MG63 (cell line): ENCODE measurements around the gene GRIPAP1. TPM values are rescaled to one million over a fixed set of nuclear protein-coding genes. Genes with fewer than 3 reads are reported as not detected.

ENCODE experiments used
- total RNA-seq: library from RNA; depleted of rRNA; stranded (reverse); fragments of >200 nt; shearing (Covaris generic); gene quantifications from 2 replicates; pipeline ENCODE4 v1.2.3, GENCODE V29; 2014; ENCODE audit warnings: low replicate concordance; rRNA removed

Gene GRIPAP1
- total RNA-seq, 1 experiment from 2014 or later: 15.7 TPM

Other genes with a start within 250 kb of the GRIPAP1 start
- not detected in 2 replicates for gene GLOD5, start 240.5 kb downstream of the GRIPAP1 start, total RNA-seq
- not detected in 2 replicates for gene GATA1, start 215.7 kb downstream of the GRIPAP1 start, total RNA-seq
- 16.1 and 46.1 TPM in 2 replicates for gene HDAC6, start 200.2 kb downstream of the GRIPAP1 start, total RNA-seq
- gene ERAS, start 175.8 kb downstream of the GRIPAP1 start, total RNA-seq: not detected in 2 replicates
- 0.72 and 6.1 TPM in 2 replicates for gene PCSK1N, start 166.7 kb downstream of the GRIPAP1 start, total RNA-seq
- 74.1 and 76.5 TPM in 2 replicates for gene TIMM17B, start 104.5 kb downstream of the GRIPAP1 start, total RNA-seq
- gene PQBP1, start 104.3 kb downstream of the GRIPAP1 start, total RNA-seq: 117 and 168 TPM in 2 replicates
- 16.6 and 25.9 TPM in 2 replicates for gene SLC35A2, start 90.6 kb downstream of the GRIPAP1 start, total RNA-seq
- 1.6 and 1.9 TPM in 2 replicates for gene PIM2, start 83.2 kb downstream of the GRIPAP1 start, total RNA-seq
- 21.9 and 27.4 TPM in 2 replicates for gene OTUD5, start 44.7 kb downstream of the GRIPAP1 start, total RNA-seq
- 0.23 TPM in 1 of 2 replicates, not detected in the other for gene KCND1, start 30.4 kb downstream of the GRIPAP1 start, total RNA-seq
- gene TFE3, start 41.1 kb upstream of the GRIPAP1 start, total RNA-seq: 41.4 and 49.3 TPM in 2 replicates
- gene CCDC120, start 56.7 kb upstream of the GRIPAP1 start, total RNA-seq: 0.30 and 0.59 TPM in 2 replicates
- 1.9 TPM in 1 of 2 replicates, not detected in the other for gene PRAF2, start 71.7 kb upstream of the GRIPAP1 start, total RNA-seq
- gene WDR45, start 77.6 kb upstream of the GRIPAP1 start, total RNA-seq: 35.9 and 43.1 TPM in 2 replicates
- gene GPKOW, start 121.5 kb upstream of the GRIPAP1 start, total RNA-seq: 30.1 and 38.4 TPM in 2 replicates
- gene MAGIX, start 160.5 kb upstream of the GRIPAP1 start, total RNA-seq: 1.1 and 3.2 TPM in 2 replicates
- 114 and 139 TPM in 2 replicates for gene PLP2, start 169.6 kb upstream of the GRIPAP1 start, total RNA-seq
- gene PRICKLE3, start 184.1 kb upstream of the GRIPAP1 start, total RNA-seq: 1.2 and 8.3 TPM in 2 replicates
- 0.17 and 0.63 TPM in 2 replicates for gene SYP, start 197.9 kb upstream of the GRIPAP1 start, total RNA-seq
- gene CACNA1F, start 231.1 kb upstream of the GRIPAP1 start, total RNA-seq: not detected in 2 replicates
- 21.2 and 35.2 TPM in 2 replicates for gene CCDC22, start 233.2 kb upstream of the GRIPAP1 start, total RNA-seq